Bronchial smooth muscle cell (primary cell): ENCODE measurements around the gene SBK3. TPM values are rescaled to one million over a fixed set of nuclear protein-coding genes. Genes with fewer than 3 reads are reported as not detected.

ENCODE experiments used
- total RNA-seq: library from RNA; depleted of rRNA; stranded (reverse); fragments of >200 nt; gene quantifications from 2 replicates; pipeline ENCODE4 v1.2.1, GENCODE V29; 2014

SBK3 gene
- total RNA-seq = 0.16 TPM in 1 of 2 replicates, not detected in the other

DNA sequence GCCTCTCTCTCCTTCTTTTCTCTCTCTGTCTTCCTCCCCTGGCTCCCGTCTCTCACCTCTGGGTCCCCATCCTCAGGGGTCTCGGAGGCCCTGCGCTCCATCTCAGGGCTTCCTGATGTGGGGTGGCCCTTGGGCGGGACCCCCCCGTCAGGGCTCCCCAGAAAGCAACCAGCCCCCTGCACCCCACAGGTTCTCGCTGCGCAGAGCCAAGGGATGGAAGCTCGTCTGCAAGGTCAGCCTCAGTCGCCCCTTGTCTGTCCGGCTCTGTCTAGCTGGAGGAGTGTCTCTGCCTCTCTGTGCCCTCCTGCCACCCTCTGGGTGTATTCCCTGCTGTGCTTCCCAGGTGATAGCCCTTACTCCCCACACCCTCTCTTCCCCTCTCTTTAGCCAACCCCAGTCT, at the start of gene SBK3:
Gene SBK3, minus strand, starts transcription at position 101 of the 400 bp plus-strand sequence. Its CDS starts 0 bp downstream, at position 101.

GRCh38 chr19:55580628-55581144, 35.3 kb upstream of the SBK3 start, which contains the start of gene ZNF579:
Gene ZNF579 (minus strand): TSS chr19:55580848. CDS start chr19:55579639, 1,209 bp downstream.

GRCh38 chr19:55536951-55537740, 8.2 kb downstream of the SBK3 start, which contains the start of gene SBK2:
Gene SBK2 (minus strand): TSS chr19:55537133. CDS start chr19:55536294, 839 bp downstream.

Other genes with a start within 250 kb of the SBK3 start
- not detected in 2 replicates for gene TMEM150B, start 220.2 kb downstream of the SBK3 start, total RNA-seq
- 7.1 and 10.3 TPM in 2 replicates for gene KMT5C, start 205.7 kb downstream of the SBK3 start, total RNA-seq
- gene COX6B2, start 190.8 kb downstream of the SBK3 start, total RNA-seq = 0.16 TPM in 1 of 2 replicates, not detected in the other
- not detected in 2 replicates for gene GARIN5B, start 182.3 kb downstream of the SBK3 start, total RNA-seq
- 0.94 and 1.6 TPM in 2 replicates for gene IL11, start 175.1 kb downstream of the SBK3 start, total RNA-seq
- gene TMEM190, start 168.7 kb downstream of the SBK3 start, total RNA-seq = 0.47 TPM in 1 of 2 replicates, not detected in the other
- gene TMEM238, start 161.3 kb downstream of the SBK3 start, total RNA-seq = 0.16 TPM in 1 of 2 replicates, not detected in the other
- gene RPL28, start 159.6 kb downstream of the SBK3 start, total RNA-seq = 202 and 304 TPM in 2 replicates
- 8.6 and 20.3 TPM in 2 replicates for gene UBE2S, start 137.8 kb downstream of the SBK3 start, total RNA-seq
- not detected in 2 replicates for gene SHISA7, start 102.2 kb downstream of the SBK3 start, total RNA-seq
- 38.8 and 58.3 TPM in 2 replicates for gene ISOC2, start 83.9 kb downstream of the SBK3 start, total RNA-seq
- gene C19orf85, start 80.8 kb downstream of the SBK3 start, total RNA-seq = not detected in 2 replicates
- 0.47 and 0.69 TPM in 2 replicates for gene ZNF628, start 68.9 kb downstream of the SBK3 start, total RNA-seq
- 9.2 and 16.2 TPM in 2 replicates for gene NAT14, start 60.4 kb downstream of the SBK3 start, total RNA-seq
- 3.9 and 13.1 TPM in 2 replicates for gene SSC5D, start 57.1 kb downstream of the SBK3 start, total RNA-seq
- gene SBK2, start 8.4 kb downstream of the SBK3 start, total RNA-seq = not detected in 2 replicates
- 1.6 and 2.0 TPM in 2 replicates for gene ZNF579, start 35.3 kb upstream of the SBK3 start, total RNA-seq
- 0.95 and 2.1 TPM in 2 replicates for gene FIZ1, start 54.0 kb upstream of the SBK3 start, total RNA-seq
- 12.1 and 13.2 TPM in 2 replicates for gene ZNF524, start 54.7 kb upstream of the SBK3 start, total RNA-seq
- gene ZNF865, start 60.1 kb upstream of the SBK3 start, total RNA-seq = 0.34 and 0.63 TPM in 2 replicates
- 5.0 and 5.8 TPM in 2 replicates for gene ZNF784, start 79.0 kb upstream of the SBK3 start, total RNA-seq
- 4.4 and 5.7 TPM in 2 replicates for gene ZNF580, start 95.5 kb upstream of the SBK3 start, total RNA-seq
- 29.1 and 32.2 TPM in 2 replicates for gene ZNF581, start 98.1 kb upstream of the SBK3 start, total RNA-seq
- gene CCDC106, start 102.7 kb upstream of the SBK3 start, total RNA-seq = 3.9 and 7.3 TPM in 2 replicates
- gene U2AF2, start 109.5 kb upstream of the SBK3 start, total RNA-seq = 72.3 and 77.7 TPM in 2 replicates
- gene EPN1, start 129.7 kb upstream of the SBK3 start, total RNA-seq = 56.9 and 61.7 TPM in 2 replicates
- not detected in 2 replicates for gene NLRP9, start 192.9 kb upstream of the SBK3 start, total RNA-seq
- not detected in 2 replicates for gene RFPL4A, start 213.6 kb upstream of the SBK3 start, total RNA-seq
- not detected in 2 replicates for gene RFPL4AL1, start 223.6 kb upstream of the SBK3 start, total RNA-seq